Measurements from ENCODE around the gene RCVRN. TPM values are rescaled to one million over a fixed set of nuclear protein-coding genes. Genes with fewer than 3 reads are reported as not detected.

RCVRN gene
- total RNA-seq, 1 donor from 2014 or later, result not detected

- no peak for TF ChIP-seq CTCF (IDR thresholded peaks at IDR 0.05)
- intact Hi-C loops (cut with DNase I), result no loop called here
- Histone ChIP-seq H3K4me1 (peaks cover 6% of the 10 kb centered on the region), H3K27me3 (ENCODE audit: low read depth) (peaks cover 5% of the 10 kb centered on the region), H3K36me3 (no peaks in the 10 kb centered on the region), H3K27ac (no peak overlapping the region), H3K4me3 (no peak overlapping the region), H3K9me3 (no peaks in the 10 kb centered on the region)
- no peak for ATAC-seq
- no peak for DNase-seq
Measured at GRCh38 chr17:9904277-9905077, 594 bp downstream of the RCVRN start.

- Histone ChIP-seq H3K4me3 (no peak overlapping the region), H3K27ac (no peak overlapping the region), H3K27me3 (ENCODE audit: low read depth) (peaks cover 5% of the 10 kb centered on the region), H3K4me1 (peaks cover 6% of the 10 kb centered on the region), H3K9me3 (no peaks in the 10 kb centered on the region), H3K36me3 (no peaks in the 10 kb centered on the region)
- DNase-seq (no peak), ATAC-seq (no peak)
- no peak for TF ChIP-seq CTCF (IDR thresholded peaks at IDR 0.05)
- intact Hi-C loops (cut with DNase I), result no loop called here
Measured at GRCh38 chr17:9902120-9902519, 3.0 kb downstream of the RCVRN start.

- H3K27me3 ChIP-seq (ENCODE audit: low read depth), result peaks cover 5% of the 10 kb centered on the region
- H3K36me3 ChIP-seq, result no peaks in the 10 kb centered on the region
- no peak for TF ChIP-seq CTCF (IDR thresholded peaks at IDR 0.05)
- H3K4me1 ChIP-seq, result peaks cover 6% of the 10 kb centered on the region
- H3K9me3 ChIP-seq, result no peaks in the 10 kb centered on the region
- intact Hi-C loops (cut with DNase I), result no loop called here
- DNase-seq (no peak), ATAC-seq (no peak)
- no peak overlapping the region for H3K27ac ChIP-seq
- no peak overlapping the region for H3K4me3 ChIP-seq
Measured at GRCh38 chr17:9900784-9901183, 4.3 kb downstream of the RCVRN start.

GRCh38 chr17:9900044-9900594, 5.0 kb downstream of the RCVRN start:
- Histone ChIP-seq H3K4me1 (peaks cover 6% of the 10 kb centered on the region), H3K27me3 (ENCODE audit: low read depth) (peaks cover 3% of the 10 kb centered on the region), H3K27ac (peak overlapping the region; percentile 53), H3K9me3 (no peaks in the 10 kb centered on the region), H3K36me3 (no peaks in the 10 kb centered on the region), H3K4me3 (no peak overlapping the region)
- ATAC-seq (no peak), DNase-seq (no peak)
- TF ChIP-seq CTCF (IDR thresholded peaks at IDR 0.05), result no peak
- intact Hi-C loops (cut with DNase I), result no loop called here

GRCh38 chr17:9899280-9900043, 5.6 kb downstream of the RCVRN start:
- DNase-seq, result no peak
- no peak for ATAC-seq
- intact Hi-C loops (cut with DNase I), result no loop called here
- Histone ChIP-seq H3K27me3 (ENCODE audit: low read depth) (no peaks in the 10 kb centered on the region), H3K27ac (no peak overlapping the region), H3K36me3 (no peaks in the 10 kb centered on the region), H3K9me3 (no peaks in the 10 kb centered on the region), H3K4me1 (peaks cover 6% of the 10 kb centered on the region), H3K4me3 (no peak overlapping the region)
- TF ChIP-seq CTCF (IDR thresholded peaks at IDR 0.05), result no peak
